Mesothelial cell of epicardium (in vitro differentiated cells): ENCODE data around the gene TLR8. TPM values are rescaled to one million over a fixed set of nuclear protein-coding genes. Genes with fewer than 3 reads are reported as not detected.
A peak's percentile ranks its signal among the peaks of the same experiment; 100 is the strongest.

Source experiments
- DNase-seq, 2 experiments: peaks; one replicate each; pipeline ENCODE4 v3.0.0; 2021; ENCODE audit warnings: low spot score in 2 of 2; ENCODE audit not compliant: unreplicated experiment in 2 of 2
- H3K27ac Mint-ChIP-seq: 2 replicates; pipeline ENCODE4 v1.8.0; 2021; ENCODE audit warnings: mixed read lengths
- H3K27me3 Mint-ChIP-seq: 2 replicates; pipeline ENCODE4 v1.8.0; 2021; ENCODE audit warnings: low read depth, mixed read lengths
- H3K36me3 Mint-ChIP-seq: 2 replicates; pipeline ENCODE4 v1.8.0; 2021; ENCODE audit warnings: mixed read lengths
- H3K4me1 Mint-ChIP-seq: 2 replicates; pipeline ENCODE4 v1.8.0; 2021; ENCODE audit warnings: mixed read lengths
- H3K4me3 Mint-ChIP-seq: 2 replicates; pipeline ENCODE4 v1.8.0; 2021; ENCODE audit warnings: mild to moderate bottlenecking, moderate library complexity, mixed read lengths
- H3K9me3 Mint-ChIP-seq: 2 replicates; pipeline ENCODE4 v1.8.0; 2021; ENCODE audit warnings: mixed read lengths
- total RNA-seq: library from RNA; stranded (reverse); gene quantifications from 3 replicates; pipeline ENCODE4 v1.2.1, GENCODE V29; 2021
- TF ChIP-seq, protein P1 (sequence below): fragments of 200-600 bp; sonication (generic); IDR thresholded peaks from one replicate; pipeline ENCODE4 v1.5.0; 2021; ENCODE audit warnings: antibody characterized with exemption; ENCODE audit not compliant: unreplicated experiment

TLR8 gene
- total RNA-seq, 1 donor from 2014 or later: not detected

DNA sequence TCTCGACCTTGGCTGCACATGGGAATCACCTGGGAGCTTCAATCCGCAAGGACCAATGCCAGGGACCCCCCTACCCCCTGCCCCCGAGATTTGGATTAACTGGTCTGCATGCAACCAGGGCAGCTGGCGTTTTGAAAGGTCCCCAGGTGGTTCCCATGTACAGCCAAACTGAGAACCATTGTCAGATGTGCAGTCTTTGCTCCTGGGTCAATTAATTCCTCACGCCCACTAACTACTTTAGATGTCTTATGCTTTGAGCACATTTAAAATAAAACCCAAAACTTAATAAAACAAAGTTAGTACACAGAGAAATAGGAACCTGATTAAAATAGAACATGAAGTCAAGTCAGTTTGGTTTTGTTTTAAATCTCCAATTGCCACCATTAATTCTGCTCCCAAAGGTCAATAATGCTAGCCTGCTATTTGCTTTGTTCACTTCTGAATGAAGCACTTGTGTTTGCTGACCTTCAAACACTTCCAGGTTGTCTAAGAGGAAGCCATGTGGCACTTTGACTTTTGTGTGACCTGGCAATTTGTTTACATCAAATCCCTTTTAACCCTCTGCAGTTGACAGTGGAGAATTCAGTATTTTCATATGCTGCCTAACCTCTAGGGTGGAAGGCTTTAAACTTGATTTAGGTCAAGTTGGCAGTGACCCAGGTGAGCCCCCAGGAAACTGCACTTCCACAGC lies 41.3 kb downstream of the TLR8 start:
- Mint-ChIP-seq H3K9me3 (peaks cover 7% of the 10 kb centered on the region), H3K27me3 (no peaks in the 10 kb centered on the region), H3K4me1 (peaks cover 48% of the 10 kb centered on the region), H3K36me3 (no peaks in the 10 kb centered on the region), H3K4me3 (no peak overlapping the region), H3K27ac (peak overlapping the region; percentile 92)
- DNase-seq: no peak
- TF ChIP-seq, protein P1, sequence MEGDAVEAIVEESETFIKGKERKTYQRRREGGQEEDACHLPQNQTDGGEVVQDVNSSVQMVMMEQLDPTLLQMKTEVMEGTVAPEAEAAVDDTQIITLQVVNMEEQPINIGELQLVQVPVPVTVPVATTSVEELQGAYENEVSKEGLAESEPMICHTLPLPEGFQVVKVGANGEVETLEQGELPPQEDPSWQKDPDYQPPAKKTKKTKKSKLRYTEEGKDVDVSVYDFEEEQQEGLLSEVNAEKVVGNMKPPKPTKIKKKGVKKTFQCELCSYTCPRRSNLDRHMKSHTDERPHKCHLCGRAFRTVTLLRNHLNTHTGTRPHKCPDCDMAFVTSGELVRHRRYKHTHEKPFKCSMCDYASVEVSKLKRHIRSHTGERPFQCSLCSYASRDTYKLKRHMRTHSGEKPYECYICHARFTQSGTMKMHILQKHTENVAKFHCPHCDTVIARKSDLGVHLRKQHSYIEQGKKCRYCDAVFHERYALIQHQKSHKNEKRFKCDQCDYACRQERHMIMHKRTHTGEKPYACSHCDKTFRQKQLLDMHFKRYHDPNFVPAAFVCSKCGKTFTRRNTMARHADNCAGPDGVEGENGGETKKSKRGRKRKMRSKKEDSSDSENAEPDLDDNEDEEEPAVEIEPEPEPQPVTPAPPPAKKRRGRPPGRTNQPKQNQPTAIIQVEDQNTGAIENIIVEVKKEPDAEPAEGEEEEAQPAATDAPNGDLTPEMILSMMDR: no peak

DNA sequence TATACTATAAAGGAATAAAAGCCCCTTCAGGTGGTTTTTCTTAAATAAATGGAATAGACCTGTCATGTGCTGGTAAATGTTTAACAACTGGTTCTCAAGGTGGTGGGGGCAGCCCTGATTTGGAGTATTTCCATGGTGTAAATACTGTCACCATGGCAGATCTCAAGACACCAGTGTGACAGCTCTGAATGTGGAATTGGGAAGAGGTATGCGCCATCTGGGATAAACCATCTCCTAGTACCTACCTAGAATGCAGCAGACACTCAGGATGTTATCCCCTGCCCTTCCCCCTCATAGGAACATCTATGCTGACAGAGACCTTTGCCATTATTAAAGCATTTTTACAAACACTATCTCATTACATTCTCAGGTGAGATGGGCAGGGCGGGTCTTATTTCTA lies 42.1 kb downstream of the TLR8 start:
- Mint-ChIP-seq H3K27me3 (no peaks in the 10 kb centered on the region), H3K27ac (peak overlapping the region; percentile 50), H3K36me3 (no peaks in the 10 kb centered on the region), H3K4me1 (peaks cover 48% of the 10 kb centered on the region), H3K4me3 (no peak overlapping the region), H3K9me3 (peaks cover 4% of the 10 kb centered on the region)
- DNase-seq: no peak
- TF ChIP-seq, protein P1: no peak

DNA sequence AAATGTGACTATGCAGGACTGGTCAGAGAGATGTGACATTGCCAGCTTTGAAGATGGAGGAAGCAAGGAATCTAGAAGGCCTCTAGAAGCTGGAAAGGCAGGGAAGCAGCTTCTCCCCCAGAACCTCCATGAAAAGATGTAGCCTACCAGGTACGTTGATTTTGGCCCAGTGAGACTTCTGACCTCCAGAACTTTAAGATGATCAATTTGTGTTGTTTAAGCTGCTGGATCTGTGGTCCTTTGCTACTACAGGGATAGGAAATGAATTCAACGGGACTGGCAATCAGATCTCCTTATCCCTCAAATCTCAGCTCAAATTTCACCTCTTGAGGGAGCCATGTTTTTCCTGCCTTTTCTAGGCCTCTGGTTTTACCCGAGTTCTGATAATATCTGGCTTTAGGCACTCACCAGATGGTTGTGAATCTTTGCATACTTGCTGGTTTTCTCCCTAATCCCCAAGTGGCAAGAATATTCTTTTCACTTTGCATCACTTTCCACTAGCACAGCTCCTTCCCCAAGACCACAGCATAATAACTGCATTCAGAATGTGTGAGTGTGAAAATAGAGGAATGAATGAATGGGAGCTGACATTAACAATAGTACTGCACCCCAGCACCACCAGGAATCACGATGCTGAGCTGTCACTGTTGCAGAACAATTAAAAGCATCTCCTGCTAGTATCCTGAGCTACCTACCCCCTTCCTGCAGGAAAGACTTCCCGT lies 42.9 kb downstream of the TLR8 start:
- Mint-ChIP-seq H3K27me3 (no peaks in the 10 kb centered on the region), H3K36me3 (no peaks in the 10 kb centered on the region), H3K9me3 (peaks cover 4% of the 10 kb centered on the region), H3K4me3 (no peak overlapping the region), H3K27ac (peak overlapping the region; percentile 85), H3K4me1 (peaks cover 45% of the 10 kb centered on the region)
- DNase-seq: no peak
- TF ChIP-seq, protein P1: no peak

DNA sequence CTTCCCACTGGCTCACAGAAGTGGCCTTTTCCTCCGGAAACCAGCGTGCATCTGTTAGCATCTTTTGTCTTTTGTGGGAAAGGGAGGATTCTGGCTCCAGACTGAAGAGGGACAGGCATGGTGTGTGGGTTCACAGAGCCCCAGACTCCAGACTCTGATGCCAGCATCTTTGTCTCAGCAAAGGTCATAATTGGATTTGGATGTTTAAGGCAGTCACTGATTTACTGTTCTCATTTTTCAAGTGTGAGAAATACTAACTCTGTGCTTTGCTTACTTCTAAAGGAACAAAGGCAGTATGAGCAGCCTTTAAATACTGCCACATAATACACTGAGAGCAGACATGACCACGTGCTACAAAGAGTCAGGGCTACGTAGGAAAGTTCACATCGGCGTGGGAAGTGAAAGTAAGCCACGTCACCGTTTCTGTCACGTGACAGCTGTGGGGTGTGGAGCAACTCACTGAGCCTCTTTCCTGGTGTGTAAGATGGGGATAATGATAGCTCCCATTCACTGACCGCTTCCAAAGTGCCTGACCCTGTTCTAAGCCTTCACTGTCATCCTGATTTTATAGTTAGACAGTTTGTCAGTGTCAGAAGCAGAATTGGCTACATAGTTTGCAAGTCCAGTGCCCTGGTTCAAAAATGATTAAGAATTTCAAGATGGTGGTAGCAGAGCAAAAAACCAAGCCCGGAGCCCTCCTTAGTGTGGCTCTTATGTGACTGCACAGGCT lies 43.7 kb downstream of the TLR8 start:
- no peaks in the 10 kb centered on the region for H3K27me3 Mint-ChIP-seq
- H3K36me3 Mint-ChIP-seq: no peaks in the 10 kb centered on the region
- TF ChIP-seq, protein P1: no peak
- H3K4me3 Mint-ChIP-seq: no peak overlapping the region
- peak overlapping the region; percentile 85 for H3K27ac Mint-ChIP-seq
- peaks cover 40% of the 10 kb centered on the region for H3K4me1 Mint-ChIP-seq
- no peaks in the 10 kb centered on the region for H3K9me3 Mint-ChIP-seq
- DNase-seq: no peak

DNA sequence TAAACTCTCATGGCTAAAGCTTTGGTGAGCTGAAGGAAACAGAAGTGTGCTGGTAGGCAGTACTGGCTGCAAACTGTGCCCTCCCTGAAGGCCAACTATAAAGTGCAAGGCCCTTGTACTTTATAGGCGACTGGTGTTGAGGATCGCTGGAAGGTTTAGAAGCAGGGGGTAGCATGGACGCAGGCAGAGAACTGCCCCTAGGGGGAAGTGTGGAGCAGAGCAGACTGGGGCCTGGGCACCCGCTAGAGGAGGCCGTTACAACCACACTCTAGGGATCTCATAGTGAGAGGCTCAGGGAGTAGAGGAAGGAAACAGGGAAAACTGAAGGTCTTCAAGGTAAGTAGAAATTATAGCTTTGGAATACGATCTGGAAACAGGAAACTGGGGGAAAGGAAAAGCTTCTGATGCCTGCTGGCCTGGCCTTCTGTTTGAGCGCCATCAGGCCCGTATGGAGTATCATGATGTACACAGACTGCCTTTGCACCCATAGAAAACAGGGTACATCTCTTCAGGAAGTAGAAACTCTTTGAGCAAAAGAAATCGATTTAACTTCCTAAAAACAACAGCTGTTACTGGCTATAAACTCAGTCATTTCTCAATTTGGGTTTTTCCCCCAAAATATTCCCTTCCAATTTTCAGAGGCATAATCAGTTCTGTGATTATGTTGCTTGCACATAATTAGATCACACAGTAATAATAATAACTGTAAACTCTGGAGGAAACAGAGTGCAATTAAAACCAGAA lies 44.6 kb downstream of the TLR8 start:
- DNase-seq: no peak
- TF ChIP-seq, protein P1: peak; percentile 17
- Mint-ChIP-seq H3K9me3 (no peaks in the 10 kb centered on the region), H3K36me3 (no peaks in the 10 kb centered on the region), H3K27ac (peak overlapping the region; percentile 85), H3K27me3 (no peaks in the 10 kb centered on the region), H3K4me1 (peaks cover 41% of the 10 kb centered on the region), H3K4me3 (no peak overlapping the region)
